ENCODE measurements around the gene TTC27.

GRCh38 chr2:32699151-32699550 lies 71.3 kb downstream of the TTC27 start:
- TF ChIP-seq CTCF (IDR thresholded peaks at IDR 0.05) (no peak), POLR2AphosphoS5 (IDR thresholded peaks at IDR 0.05; ENCODE audit: insufficient read depth in 1 of 2, low read depth in 1 of 2) (no peak), POLR2A (IDR thresholded peaks at IDR 0.05) (no peak)
